ENCODE measurements around the gene EDAR. TPM values are rescaled to one million over a fixed set of nuclear protein-coding genes. Genes with fewer than 3 reads are reported as not detected.

Gene EDAR
- total and polyA plus RNA-seq, 2 of the 8 experiments (the other 6 are each of a cell fraction or from before 2014, with no cell fraction given), result not detected

DNA sequence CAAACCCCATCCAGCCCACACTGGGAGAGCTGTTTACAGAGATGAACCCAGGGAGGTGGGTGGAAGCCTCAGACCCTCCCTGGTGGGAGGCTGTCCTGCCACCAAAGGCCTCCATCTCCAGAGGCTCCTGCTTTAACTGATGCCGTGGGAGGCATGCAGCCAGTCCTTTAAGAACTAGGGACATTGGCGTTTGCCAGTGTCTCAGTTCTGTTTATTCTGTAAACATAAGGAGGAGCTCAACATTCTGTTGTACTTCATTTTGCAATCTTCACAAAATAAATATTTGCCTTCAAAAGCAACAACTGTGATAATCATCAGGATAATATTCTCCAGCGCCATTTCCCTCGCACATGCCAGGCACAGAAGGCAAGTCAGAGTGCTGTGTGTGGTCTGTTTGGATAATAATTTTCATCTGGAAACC lies 6.8 kb downstream of the EDAR start:
- Histone ChIP-seq H3K27me3 (replicated peaks in 1 of 4; ENCODE audit: control insufficient read depth in 3 of 4, extremely low read depth in 1 of 4, insufficient read depth in 3 of 4, low read length in 3 of 4) (no peaks in the 10 kb centered on the region), H2BK12ac (ENCODE audit: low read depth, low read length) (no peak overlapping the region), H3K9ac (replicated peaks in 1 of 4; ENCODE audit: extremely low read depth in 1 of 4, low read depth in 3 of 4, low read length in 3 of 4) (no peak overlapping the region), H3K79me2 (ENCODE audit: control insufficient read depth in 1 of 2, insufficient read depth in 2 of 2, low read length in 2 of 2) (no peaks in the 10 kb centered on the region), H3K23me2 (ENCODE audit: low read depth, low read length) (no peaks in the 10 kb centered on the region; the same call in 1 of the 2 replicates), H3K4ac (replicated peaks; ENCODE audit: insufficient read length, low read depth, low read length) (no peak overlapping the region), H3K4me2 (ENCODE audit: insufficient read depth in 1 of 2, low read depth in 2 of 2, low read length in 2 of 2) (no peak overlapping the region), H3K18ac (ENCODE audit: extremely low read depth, low read length) (no peak overlapping the region), H3K9me3 (ENCODE audit: insufficient read depth in 2 of 2, low read depth in 1 of 2, low read length in 1 of 2) (no peaks in the 10 kb centered on the region), H3K14ac (ENCODE audit: insufficient read length) (no peak overlapping the region), H4K5ac (ENCODE audit: insufficient read length, low read depth, low read length) (no peak overlapping the region), H2BK15ac (ENCODE audit: low read length) (no peak overlapping the region), H3K56ac (replicated peaks; ENCODE audit: insufficient read length, low read depth, low read length) (no peak overlapping the region), H4K8ac (ENCODE audit: extremely low read depth, insufficient read depth, low read length) (no peak overlapping the region), H2BK5ac (ENCODE audit: low read depth, low read length) (no peak overlapping the region), H2AFZ (ENCODE audit: low read length) (no peak overlapping the region), H3K79me1 (ENCODE audit: low read depth, low read length) (no peaks in the 10 kb centered on the region), H3K4me1 (replicated peaks in 1 of 4; ENCODE audit: control insufficient read depth in 3 of 4, insufficient read depth in 4 of 4, low read length in 3 of 4) (no peaks in the 10 kb centered on the region), H4K20me1 (replicated peaks in 1 of 2; ENCODE audit: control insufficient read depth in 1 of 2, insufficient read depth in 2 of 2, low read length in 2 of 2) (no peaks in the 10 kb centered on the region), H2BK20ac (ENCODE audit: low read length) (no peak overlapping the region), H3K4me3 (ENCODE audit: extremely low read depth in 1 of 4, insufficient read depth in 2 of 4, low read depth in 3 of 4, low read length in 4 of 4) (no peak overlapping the region), H3K36me3 (ENCODE audit: control insufficient read depth in 2 of 4, insufficient read depth in 4 of 4, low read length in 3 of 4) (no peaks in the 10 kb centered on the region), H4K91ac (replicated peaks; ENCODE audit: insufficient read length, low read length) (no peak overlapping the region), H2AK5ac (ENCODE audit: low read depth, low read length) (no peak overlapping the region), H3K27ac (ENCODE audit: low read depth, low read length) (no peak overlapping the region), H3K23ac (ENCODE audit: insufficient read length) (no peak overlapping the region), H2BK120ac (replicated peaks; ENCODE audit: low read depth, low read length) (no peak overlapping the region)
- FAIRE-seq (no peak), DNase-seq (ENCODE audit: low read depth in 1 of 2, low spot score in 2 of 2) (no peak)
- TF ChIP-seq KDM1A (IDR thresholded peaks at IDR 0.05; ENCODE audit: borderline replicate concordance, low read length) (no peak), SP4 (IDR thresholded peaks at IDR 0.05; ENCODE audit: low read length) (no peak), FOSL1 (IDR thresholded peaks at IDR 0.05; ENCODE audit: insufficient read depth, low read depth, low read length) (no peak), CHD2 (IDR thresholded peaks at IDR 0.05; ENCODE audit: low read length) (no peak), CBX5 (IDR thresholded peaks at IDR 0.05; ENCODE audit: low read depth, low read length) (no peak)
- TF ChIP-seq, protein P1, sequence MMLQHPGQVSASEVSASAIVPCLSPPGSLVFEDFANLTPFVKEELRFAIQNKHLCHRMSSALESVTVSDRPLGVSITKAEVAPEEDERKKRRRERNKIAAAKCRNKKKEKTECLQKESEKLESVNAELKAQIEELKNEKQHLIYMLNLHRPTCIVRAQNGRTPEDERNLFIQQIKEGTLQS (IDR thresholded peaks at IDR 0.05; ENCODE audit: insufficient read depth, low read depth, low read length), result no peak
- WGBS, 2 experiments (ENCODE audit: extremely low coverage in 1 of 2, insufficient coverage in 1 of 2, insufficient read length in 1 of 2, insufficient replicate concordance in 2 of 2, low coverage in 1 of 2, low lambda C conversion rate in 2 of 2, missing lambda C conversion rate in 1 of 2), result 86% methylated on average over 4 of the region's 4 CpGs; no CpG with 5 or more reads in 1 of the 2 experiments
- ChIA-PET CTCF (ENCODE audit: partially characterized antibody) (interaction anchor here (0.9 to 1.2 kb wide), 2 partner anchors 14 to 234 kb away, joined by 3 read pairs; no protein-coding TSS in a partner anchor), POLR2A (ENCODE audit: partially characterized antibody) (no interaction called here)

Data from H1 (cell line).